ENCODE data around the gene MASTL. TPM values are rescaled to one million over a fixed set of nuclear protein-coding genes. Genes with fewer than 3 reads are reported as not detected.

The MASTL gene
- polyA plus RNA-seq (2012; ENCODE audit: insufficient read length, low read depth) = 4.9 TPM

- TF ChIP-seq REST (IDR thresholded peaks at IDR 0.05; ENCODE audit: insufficient read depth in 1 of 2, low read depth in 2 of 2, low read length in 2 of 2) (no peak), POLR2AphosphoS5 (IDR thresholded peaks at IDR 0.05; ENCODE audit: low read depth, low read length) (peak; percentile 7; the same call in 1 of the 2 replicates), SIN3A (IDR thresholded peaks at IDR 0.05; ENCODE audit: borderline replicate concordance, insufficient read depth, low read length) (no peak), TAF1 (IDR thresholded peaks at IDR 0.05; ENCODE audit: borderline replicate concordance, insufficient read depth, low read length) (peak; percentile 64; the same call in 1 of the 2 replicates), FOXP2 (optimal IDR thresholded peaks at IDR 0.05; ENCODE audit: borderline replicate concordance, extremely low read depth, extremely low read length, insufficient read depth) (peak; percentile 96)
Measured at GRCh38 chr10:27155066-27155754, at the start of gene MASTL. TSS of gene MASTL (plus strand) at chr10:27155352. CDS start at chr10:27155427, 75 bp downstream.

GRCh38 chr10:27108165-27108564, 47.0 kb upstream of the MASTL start:
- TF ChIP-seq FOXP2 (optimal IDR thresholded peaks at IDR 0.05; ENCODE audit: borderline replicate concordance, extremely low read depth, extremely low read length, insufficient read depth) (no peak), TAF1 (IDR thresholded peaks at IDR 0.05; ENCODE audit: borderline replicate concordance, insufficient read depth, low read length) (no peak), REST (IDR thresholded peaks at IDR 0.05; ENCODE audit: insufficient read depth in 1 of 2, low read depth in 2 of 2, low read length in 2 of 2) (no peak), POLR2AphosphoS5 (IDR thresholded peaks at IDR 0.05; ENCODE audit: low read depth, low read length) (no peak), SIN3A (IDR thresholded peaks at IDR 0.05; ENCODE audit: borderline replicate concordance, insufficient read depth, low read length) (no peak)

GRCh38 chr10:27134371-27134770, 20.8 kb upstream of the MASTL start:
- TF ChIP-seq POLR2AphosphoS5 (IDR thresholded peaks at IDR 0.05; ENCODE audit: low read depth, low read length) = no peak
- no peak for TF ChIP-seq TAF1 (IDR thresholded peaks at IDR 0.05; ENCODE audit: borderline replicate concordance, insufficient read depth, low read length)
- TF ChIP-seq SIN3A (IDR thresholded peaks at IDR 0.05; ENCODE audit: borderline replicate concordance, insufficient read depth, low read length) = no peak
- no peak for TF ChIP-seq FOXP2 (optimal IDR thresholded peaks at IDR 0.05; ENCODE audit: borderline replicate concordance, extremely low read depth, extremely low read length, insufficient read depth)
- no peak for TF ChIP-seq REST (IDR thresholded peaks at IDR 0.05; ENCODE audit: insufficient read depth in 1 of 2, low read depth in 2 of 2, low read length in 2 of 2)

- no peak for TF ChIP-seq POLR2AphosphoS5 (IDR thresholded peaks at IDR 0.05; ENCODE audit: low read depth, low read length)
- no peak for TF ChIP-seq REST (IDR thresholded peaks at IDR 0.05; ENCODE audit: insufficient read depth in 1 of 2, low read depth in 2 of 2, low read length in 2 of 2)
- TF ChIP-seq SIN3A (IDR thresholded peaks at IDR 0.05; ENCODE audit: borderline replicate concordance, insufficient read depth, low read length) = no peak
- no peak for TF ChIP-seq TAF1 (IDR thresholded peaks at IDR 0.05; ENCODE audit: borderline replicate concordance, insufficient read depth, low read length)
- TF ChIP-seq FOXP2 (optimal IDR thresholded peaks at IDR 0.05; ENCODE audit: borderline replicate concordance, extremely low read depth, extremely low read length, insufficient read depth) = no peak
Measured at GRCh38 chr10:27138277-27138676, 16.9 kb upstream of the MASTL start.
